GM18502 (cell line): ENCODE data around the gene CDH18.
"Not testable (repeated sequence)": the region's sequence is repeated elsewhere in the genome, so short reads cannot be mapped to it uniquely, and the experiment has no call there.

ENCODE experiments used
- ATAC-seq: cut with Tn5 transposase; IDR thresholded peaks from one replicate; pipeline ENCODE4 v1.9.1; 2021; ENCODE audit warnings: mild to moderate bottlenecking; ENCODE audit not compliant: unreplicated experiment, poor library complexity

CDH18 gene

DNA sequence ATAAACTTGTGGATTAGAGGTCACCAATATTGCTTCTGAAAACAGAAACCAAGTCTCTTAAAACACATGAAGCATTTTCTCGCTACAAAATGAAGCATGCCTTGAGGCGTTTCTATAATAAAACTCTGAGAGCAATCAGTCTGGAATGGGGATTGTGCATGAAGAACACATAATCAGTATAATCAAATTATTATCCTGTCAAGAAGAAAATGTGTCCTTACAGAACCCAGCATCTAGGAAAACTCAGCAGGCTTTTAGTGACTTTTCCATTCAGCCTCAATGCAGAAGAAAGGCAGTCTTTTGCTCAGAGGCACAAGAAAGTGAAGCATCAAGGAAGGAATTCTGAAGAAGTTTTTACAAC lies 121.9 kb downstream of the CDH18 start:
- no peak for ATAC-seq

DNA sequence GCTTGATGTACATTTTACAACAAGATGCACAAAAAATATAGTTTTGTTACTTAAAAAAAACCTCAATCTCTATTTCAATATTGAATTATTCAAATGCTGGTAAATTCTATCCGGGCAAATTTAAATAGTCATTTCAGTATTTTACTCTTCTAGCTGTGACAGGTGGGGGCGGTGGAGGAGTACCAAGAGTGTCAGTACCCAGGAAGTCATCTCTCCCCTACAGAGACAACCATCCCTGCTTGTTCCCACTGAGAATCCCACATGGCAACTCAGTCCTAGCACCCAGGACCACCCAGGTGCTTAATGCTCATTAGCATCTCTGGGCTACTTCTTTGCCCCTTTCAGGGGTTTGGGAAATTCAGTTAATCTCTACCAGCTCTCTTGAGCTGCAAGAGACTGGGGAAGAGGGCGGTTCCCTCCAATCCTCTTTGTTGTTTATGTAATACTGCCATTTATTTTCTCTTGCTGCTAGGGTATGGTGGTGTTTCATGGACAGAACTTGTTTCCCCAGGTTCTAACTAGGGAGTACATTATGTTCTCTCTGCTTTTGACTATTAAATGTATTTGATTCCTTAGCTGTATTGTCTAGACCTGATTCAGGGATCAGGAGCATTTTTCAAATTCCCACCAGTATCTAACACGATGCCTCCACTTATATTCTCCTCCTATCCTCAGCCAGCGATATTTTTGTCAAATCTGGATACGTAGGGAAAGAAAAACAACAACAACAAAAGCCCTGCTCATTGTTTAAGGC lies 122.5 kb downstream of the CDH18 start:
- no peak for ATAC-seq

DNA sequence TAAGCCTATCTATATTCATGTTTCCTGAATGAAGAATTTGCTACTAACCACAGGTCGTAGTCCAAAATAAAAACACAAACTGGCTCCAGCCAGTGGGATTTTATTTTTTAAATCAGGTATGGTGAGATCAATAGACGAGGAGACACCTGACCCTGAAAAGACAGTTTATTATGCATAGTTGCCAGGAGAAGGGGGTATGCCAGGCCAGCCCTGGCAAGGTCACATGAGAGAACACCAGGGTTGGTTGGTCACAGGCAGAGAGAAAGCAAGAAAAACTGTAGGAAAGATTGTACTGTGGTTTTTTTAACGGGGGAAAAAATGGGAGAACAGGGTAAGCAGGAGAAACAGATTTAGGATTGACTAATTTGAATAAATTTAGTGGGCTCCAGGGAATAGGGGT lies 125.3 kb downstream of the CDH18 start:
- ATAC-seq: no peak

DNA sequence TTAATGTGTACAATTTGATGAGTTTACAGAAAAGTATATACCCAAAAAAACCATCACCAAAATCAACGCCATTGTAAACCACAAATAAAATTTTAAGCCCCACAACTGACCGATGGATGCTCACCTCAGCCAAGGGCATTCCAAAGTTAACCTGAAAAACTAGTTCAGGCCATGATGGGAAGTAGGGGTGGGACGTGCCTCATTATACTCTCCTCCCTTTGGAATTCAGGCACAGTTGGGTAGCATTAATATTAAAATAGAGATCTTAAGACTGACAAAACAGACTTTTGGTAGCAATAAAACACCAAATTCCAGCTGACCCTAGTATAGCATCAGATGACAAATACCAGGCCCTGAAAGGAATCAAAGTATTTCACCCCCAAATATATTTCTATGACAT lies 129.0 kb downstream of the CDH18 start:
- no peak for ATAC-seq

DNA sequence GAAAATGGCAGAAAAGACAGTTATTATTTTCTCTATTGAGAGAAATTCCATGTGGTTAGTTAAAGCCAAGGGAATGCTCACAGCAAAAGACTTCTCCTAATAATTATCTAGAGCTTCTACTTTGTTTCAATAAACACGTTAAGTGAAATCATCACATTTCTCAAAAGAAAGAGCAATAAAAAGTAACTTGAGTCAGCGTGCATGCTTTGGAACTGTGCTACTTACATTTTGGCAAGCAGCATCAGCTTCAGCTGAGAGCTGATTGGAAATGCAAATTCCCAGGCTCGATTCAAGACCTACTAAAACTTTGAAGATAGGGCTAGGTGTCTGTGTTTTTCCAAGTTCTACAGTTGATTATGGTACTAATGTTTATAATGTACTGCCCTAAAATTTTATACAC lies 132.1 kb downstream of the CDH18 start:
- no peak for ATAC-seq

DNA sequence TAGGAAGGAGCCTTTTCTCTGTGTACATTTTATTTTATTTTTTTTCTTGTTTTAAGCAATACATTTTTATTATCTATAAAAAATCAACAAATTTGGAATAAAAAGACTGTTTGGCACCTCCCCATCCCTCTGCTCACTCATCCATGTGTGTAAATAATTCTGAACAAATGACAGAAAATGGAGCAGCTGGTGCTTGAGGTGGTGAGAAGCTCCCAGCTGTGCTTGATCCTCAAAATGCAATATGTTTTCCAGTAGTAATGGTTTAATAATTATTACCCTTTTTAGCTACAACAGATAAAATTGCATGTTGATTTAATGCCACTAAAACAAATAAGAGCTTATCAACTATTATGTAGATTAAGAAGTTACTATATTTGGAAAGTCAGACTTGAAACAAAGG lies 132.5 kb downstream of the CDH18 start:
- no peak for ATAC-seq

DNA sequence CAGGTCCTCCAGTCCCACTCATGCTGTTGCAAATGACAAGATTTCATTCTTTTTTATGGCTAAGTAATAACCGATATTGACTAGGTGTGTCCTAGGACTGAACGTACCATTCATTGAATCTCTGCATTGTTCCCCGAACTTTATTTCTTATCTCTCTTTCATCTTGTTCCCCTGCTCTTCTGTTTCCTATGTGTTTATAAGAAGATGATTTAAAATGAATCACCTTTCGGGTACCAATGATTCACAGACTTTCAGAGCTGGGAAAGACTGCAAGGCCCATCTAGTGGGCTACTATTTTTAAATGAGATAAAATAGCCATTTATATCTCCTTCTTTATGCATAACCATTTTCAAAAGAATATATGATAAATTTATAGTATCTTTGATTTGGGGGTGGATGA lies 133.0 kb downstream of the CDH18 start:
- no peak for ATAC-seq

DNA sequence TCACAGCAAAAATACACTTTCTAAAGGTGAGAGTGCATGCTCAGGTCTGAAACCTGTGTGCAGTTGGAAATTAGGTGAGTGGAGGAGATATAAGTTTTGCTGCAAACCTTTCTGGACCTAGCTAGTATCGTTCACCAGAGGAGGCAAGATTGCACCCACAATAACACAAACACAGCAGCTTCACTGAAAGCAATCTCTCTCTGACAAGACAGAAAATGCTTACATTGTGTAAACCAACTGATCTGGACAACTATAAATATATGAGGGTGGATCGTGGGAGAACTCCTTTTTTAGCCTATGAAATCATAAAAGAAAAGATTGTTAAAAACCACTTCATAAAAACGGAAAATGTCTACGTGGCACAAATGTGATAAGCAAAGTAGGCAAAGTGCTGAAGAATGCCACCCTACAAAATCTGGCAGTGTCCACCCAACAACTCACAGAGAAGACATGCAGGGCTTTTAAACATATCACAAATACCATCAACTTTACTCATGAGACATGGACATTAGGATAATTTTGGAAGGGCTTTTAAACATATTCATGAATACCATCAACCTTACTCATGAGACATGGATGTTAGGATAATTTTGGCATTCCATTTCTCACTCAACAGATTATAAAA lies 134.3 kb downstream of the CDH18 start:
- no peak for ATAC-seq

DNA sequence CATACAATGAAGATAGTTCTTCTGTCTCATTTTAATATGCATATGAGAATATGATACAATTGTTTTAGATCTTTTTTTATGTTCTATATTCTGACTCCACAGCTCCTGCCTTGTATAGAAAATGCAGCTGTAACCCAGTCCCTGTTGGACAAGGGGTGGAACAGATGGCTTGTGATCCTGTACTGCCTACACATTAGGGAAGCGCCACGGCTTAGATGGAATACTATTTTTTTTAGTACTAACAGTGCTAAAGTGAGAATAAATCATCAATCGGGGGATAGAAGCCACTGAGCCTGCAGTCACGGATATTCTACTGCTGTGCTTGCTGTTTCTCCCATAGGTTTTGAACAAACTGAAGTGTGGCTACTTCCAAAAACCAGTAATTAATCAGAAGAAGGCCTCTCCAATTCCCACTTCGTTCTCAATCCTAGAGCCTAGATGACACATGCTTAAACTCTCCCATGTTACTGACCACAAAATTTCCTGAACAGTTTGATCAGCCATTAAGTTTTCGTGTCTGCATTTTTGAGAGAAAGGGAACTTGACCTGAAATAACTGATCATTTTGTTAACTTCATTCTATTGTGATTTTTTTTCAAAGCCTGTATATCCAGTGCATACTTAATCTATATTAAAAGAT lies 150.3 kb downstream of the CDH18 start:
- no peak for ATAC-seq

DNA sequence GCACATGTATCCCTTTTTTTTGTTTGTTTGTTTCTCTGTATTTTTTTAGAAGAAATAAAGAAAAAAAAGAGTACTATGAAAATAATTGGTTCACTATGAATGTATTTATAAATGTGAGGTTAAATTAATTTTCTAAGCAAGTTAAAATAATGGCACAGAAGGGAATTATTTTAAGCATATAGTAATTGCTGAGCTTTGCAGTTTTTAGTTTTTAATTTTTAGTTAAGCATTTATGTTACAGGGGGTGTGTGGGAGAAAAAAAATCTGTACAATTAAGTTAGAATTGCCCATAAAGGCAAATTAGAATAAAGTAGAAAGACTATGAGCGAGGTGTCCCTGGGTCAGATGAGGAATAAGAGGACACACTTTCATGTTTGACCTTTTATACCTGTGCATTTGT lies 152.6 kb downstream of the CDH18 start:
- ATAC-seq: no peak

DNA sequence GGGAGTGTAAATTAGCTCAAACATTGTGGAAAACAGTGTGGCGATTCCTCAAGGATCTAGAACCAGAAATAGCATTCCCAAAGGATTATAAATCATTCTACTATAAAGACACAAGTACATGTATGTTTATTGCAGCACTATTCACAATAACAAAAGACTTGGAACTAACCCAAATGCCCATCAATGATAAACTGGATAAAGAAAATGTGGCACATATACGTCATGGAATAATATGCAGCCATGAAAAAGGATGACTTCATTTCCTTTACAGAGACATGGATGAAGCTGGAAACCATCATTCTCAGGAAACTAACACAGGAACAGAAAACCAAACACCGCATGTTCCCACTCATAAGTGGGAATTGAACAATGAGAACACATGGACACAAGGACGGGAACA lies 175.3 kb downstream of the CDH18 start:
- ATAC-seq: not testable (repeated sequence)

DNA sequence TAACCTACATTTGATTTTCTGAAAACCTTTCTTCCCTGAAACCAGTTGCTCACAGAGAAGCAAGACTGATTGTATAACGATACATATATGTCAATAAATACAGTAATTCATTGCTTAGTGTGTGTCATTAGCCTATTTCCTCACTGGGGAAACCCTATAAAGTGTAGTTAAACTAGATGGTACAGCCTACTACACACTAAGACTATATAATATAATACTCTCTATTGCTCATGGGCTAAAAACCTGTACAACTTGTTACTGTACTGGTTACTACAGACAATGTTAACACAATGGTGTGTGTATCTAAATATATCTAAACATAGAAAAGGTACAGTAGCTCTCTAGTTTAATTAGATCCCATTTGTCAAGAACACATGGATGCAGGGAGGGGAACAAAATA lies 181.2 kb downstream of the CDH18 start:
- ATAC-seq: no peak

DNA sequence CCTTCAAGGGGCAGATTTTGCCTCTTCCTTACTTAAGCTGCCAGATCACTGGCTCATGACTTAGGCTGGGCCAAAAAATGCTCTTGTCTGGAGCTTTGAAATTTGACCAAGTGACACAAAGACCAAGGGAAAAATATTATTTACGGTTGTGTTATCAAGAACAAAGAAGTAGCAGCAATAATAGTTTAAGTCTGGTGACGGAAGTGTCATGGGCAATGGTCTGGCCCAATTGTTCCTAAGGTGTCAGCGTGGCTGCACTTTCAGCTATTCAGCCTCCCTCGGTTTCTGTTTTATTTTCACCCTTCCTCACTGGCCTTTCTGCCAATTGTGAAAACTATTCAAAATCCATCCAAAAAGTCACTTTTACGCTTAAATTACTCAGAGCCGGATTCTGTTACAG lies 185.3 kb downstream of the CDH18 start:
- ATAC-seq: no peak

DNA sequence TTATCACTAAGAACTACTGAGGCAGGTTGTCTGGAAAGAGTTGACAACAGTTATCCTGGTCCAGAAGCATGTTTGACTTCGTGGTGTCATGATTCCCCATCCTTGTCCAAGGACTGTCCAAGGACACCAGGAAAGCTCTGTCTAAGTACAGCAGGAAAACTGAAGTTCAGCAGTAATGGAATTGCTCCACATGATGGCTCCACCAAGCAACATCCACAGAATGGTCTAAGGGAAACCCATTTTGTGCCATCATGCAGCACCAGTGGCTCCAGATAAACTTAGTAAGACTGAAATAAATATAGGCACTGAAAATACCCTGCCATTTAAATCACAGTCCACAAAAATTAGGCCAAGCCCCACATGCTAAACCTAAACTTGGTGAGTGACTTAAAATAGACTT lies 192.8 kb downstream of the CDH18 start:
- ATAC-seq: no peak

DNA sequence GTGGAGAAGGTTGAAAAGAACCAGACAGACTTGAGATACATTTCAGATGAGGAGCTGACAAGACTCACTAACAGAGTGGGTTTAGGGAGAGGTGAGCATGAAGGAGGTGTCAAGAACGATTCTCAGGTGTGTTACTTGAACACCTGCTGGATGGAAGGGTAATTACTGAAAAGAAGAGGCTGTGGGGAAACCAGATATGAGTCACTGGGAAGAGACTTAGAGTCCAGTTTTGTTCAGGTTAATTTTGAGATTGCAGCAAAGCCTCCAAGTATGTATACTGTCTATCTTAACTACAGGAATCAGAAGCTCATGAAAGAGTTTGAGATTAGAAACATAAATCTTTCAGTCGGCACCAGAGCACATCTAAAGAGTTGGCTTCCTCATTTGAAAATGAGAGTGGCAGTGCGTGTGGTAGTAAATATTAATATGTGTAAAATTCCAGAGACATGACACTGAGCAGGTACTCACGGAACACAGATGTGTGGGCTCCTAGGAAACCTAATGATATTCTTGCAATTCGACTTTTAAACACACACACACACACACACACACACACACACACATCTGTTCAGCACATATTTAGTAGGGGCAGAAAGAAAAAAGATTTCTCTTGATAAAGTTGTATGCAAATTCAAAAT lies 197.1 kb downstream of the CDH18 start:
- ATAC-seq: no peak

DNA sequence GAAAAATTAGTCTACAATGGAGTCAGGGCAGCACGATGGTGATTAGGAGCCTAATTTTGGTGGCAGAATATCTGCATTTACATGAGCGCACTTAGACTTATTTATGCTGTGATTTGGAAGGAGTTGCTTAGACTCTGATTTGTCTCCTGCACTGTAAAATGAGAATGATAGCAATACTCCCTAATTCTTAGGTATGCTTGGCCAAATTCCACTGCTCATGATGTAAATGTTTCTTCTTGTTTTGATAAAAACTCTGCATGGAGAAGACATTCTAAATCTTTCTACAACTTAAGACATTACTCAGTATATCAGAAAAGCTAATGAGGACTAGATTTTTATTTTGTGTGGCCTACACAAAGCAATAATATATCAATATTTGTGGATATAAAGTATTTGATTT lies 205.4 kb downstream of the CDH18 start:
- no peak for ATAC-seq

DNA sequence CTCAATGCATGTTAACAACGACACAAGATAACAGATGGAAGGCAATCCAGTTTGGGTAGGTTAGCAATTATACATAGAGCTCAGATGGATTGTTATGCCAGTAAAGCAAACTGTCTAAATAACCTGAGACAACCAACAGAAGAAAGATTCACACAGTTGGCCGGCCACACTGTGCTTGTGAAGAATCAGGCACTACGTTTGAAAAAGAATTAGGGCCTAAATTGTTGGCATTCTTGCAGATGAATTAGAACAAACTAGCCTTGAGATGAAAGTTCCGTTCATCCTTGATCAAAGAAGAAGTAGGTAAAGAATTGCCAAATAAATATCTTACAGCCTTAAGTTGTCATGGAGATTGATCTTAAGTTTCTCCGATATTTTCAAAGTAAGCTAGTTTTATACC lies 210.6 kb downstream of the CDH18 start:
- ATAC-seq: no peak

DNA sequence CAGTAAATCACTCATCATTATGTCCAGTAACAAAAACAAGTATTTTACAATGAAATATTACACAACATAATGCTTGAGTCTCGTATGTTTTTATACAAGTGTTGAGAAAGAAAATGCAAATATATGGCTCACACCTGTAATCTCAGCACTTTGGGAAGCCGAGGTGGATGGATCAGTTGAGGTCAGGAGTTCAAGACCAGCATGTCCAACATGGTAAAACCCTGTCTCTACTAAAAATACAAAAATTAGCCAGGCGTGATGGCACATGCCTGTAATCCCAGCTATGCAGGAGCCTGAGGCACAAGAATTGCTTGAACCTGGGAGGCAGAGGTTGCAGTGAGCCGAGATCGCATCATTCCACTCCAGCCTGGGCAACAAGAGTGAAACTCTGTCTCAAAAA lies 211.1 kb downstream of the CDH18 start:
- not testable (repeated sequence) for ATAC-seq

DNA sequence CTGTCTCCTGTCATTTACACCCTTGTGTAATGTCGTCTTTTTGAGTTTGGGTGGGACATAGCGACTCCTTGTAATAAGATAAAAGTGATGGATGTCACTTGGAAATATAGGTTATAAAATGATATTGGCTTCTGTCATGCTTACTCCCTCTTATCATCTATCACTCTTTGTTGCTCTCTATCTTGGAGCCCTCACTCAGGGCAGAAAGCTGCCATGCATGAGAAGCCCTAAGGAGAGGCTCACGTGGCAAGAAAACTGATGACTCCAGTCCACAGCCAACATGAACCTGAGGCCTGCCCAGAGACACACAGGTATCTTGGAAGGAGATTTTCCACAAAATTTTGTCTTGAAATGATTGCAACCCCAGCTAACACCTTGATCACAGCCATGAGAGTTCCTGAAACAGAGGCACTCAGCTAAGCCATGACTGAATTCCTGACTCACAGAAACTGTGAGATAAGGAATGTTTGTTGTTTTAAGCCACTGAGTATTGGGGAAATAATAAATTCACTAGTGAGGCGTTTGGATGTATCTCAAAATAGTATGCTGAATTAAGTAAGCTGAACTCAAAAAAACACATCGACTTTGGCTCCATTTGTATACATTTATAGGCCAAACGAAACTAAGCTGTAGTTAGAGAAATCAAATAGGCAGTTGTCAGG lies 216.7 kb downstream of the CDH18 start:
- ATAC-seq: no peak

DNA sequence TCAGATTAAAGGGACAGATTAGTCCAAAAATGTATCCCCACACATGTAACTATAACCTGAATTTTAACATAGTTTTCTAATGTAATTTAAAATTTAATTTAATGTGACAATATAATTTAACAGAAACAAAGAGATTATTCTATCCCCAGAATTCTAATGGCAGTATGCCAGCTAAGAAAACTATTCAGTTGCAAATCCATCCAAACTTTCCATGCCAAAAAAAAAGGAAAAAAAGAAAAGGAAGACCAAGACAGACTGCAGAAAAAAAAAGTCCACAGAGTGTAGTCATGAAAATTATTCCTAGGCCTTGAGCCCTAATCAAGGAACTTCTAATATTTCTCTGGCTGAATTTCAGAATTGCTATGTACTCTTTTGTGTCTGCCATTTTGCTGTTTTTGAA lies 217.6 kb downstream of the CDH18 start:
- no peak for ATAC-seq

DNA sequence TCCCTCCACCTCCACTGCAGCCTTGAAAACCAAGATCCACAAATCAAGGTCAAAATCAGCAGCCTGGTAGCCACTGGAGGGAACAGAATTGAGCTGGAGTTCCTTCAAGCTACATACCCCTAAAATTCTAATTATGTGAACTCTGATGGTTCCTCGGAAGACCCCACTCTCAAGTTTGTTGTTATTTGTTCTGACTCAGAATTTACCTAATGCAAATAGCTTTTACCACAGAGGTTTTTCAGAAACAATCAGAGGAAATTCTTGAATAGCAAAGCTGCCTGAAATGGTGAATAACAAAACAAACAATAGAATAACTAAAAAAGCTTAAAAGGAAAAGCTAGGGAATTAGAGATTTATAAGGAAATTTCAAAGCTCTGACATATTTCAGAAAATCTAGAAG lies 220.0 kb downstream of the CDH18 start:
- ATAC-seq: no peak
